Activated CD4-positive, CD25-positive, alpha-beta regulatory T cell (primary cell): Measurements from ENCODE around the gene NUP205.
"Not testable (repeated sequence)": the region's sequence is repeated elsewhere in the genome, so short reads cannot be mapped to it uniquely, and the experiment has no call there.

Experiments used
- DNase-seq, 4 experiments: peaks; one replicate each; lab custom pipeline; 2025; lab: John Stamatoyannopoulos, UW

Gene NUP205

DNA sequence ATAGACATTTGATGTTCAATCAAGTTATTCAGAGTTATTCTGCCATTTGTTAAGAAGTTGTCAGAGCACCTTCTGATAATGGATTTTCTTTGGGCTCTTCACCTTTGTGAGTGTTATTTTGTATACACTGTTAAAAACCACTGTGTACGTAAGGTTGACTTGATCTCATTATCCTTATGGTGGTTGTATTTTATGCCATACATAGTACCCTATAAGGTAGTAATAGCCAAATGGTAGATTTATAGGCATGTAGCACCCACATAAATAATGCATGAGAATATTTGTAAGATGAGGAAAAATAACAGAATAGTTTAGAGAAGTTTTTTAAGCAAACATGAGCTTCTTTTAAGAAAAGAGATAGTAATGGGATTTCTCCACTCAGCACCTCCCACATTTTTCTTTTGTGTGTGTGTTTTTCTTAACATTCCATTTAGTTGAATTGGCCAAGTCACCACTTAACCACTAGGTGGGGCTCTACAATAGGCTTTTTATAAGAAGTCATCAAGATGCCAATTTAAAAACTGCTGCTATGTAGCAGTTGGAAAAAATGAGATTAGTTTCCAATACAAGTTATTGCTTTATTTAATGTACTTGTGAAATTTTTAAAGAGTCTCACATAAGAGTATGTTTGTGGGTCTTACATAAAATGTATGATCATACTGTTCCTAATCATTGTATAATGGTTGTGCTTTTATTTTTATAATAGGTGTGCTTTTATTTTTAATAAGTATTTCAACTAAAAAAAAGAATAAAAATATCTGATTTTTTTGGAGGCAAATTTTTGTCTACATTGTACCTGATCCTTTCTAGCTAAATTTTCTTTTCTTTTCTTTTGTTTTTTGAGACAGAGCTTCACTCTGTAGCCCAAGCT, 63.5 kb downstream of the NUP205 start:
- DNase-seq = no peak

DNA sequence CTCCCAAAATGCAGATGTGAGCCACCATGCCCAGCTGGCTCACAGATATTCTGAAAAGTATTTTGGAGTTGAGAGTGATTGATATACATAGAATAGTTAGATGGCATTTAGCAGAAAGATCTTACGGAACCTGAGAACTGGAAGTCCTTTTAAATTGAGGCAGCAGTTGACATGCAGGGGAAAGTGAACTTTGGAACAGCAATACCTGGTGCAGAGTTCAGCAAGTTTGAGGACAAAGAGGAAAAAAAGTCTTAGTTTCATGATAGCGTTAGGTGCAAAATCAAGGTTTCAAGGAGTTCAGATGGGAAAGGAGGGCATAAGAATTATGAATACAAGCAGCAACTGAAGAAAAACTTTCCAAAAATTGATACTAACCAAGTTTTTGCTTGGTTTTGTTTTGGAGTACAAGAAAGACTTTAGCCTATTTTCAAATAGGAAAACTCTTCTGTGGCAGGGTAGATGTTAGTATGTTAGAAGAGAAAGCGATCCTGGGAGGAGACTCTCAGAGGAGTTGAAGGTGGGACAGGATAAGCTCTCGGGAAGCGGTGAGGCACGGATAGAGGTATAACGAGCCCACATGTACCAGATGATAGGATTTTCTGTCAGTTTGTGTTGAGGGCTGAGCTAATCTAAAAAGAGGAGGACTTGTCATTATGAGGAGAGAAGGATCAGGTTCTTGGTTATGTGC, 76.6 kb downstream of the NUP205 start:
- no peak for DNase-seq

DNA sequence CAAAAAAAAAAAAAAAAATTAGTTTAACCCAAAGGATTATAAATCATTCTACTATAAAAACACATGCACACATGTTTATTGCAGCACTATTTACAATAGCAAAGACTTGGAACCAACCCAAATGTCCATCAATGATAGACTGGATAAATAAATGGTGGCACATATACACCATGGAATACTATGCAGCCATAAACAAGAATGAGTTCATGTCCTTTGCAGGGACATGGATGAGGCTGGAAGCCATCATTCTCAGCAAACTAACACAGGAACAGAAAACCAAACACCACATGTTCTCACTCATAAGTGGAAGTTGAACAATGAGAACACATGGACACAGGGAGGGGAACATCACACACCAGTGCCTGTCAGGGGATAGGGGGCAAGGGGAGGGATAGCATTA, 82.0 kb downstream of the NUP205 start:
- DNase-seq = not testable (repeated sequence)

DNA sequence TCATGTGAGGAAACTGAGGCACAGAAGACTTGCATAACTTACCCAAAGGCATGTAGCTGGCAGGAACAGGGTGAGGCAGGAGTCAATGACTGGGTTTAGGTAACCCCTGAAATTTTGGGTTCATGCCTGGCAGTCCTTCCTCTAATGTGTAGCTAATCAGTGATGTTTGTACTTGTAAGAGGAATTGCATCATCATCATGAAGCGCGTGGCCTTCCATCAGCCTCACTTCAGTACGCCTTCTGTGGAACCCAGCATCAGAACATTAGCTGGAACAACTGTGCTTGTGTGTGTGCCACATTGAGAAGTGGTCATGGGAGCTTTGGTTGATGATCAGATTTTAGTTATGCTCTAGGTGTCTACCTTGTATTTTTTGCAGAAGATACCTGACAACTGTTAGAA, 86.4 kb downstream of the NUP205 start:
- no peak for DNase-seq

DNA sequence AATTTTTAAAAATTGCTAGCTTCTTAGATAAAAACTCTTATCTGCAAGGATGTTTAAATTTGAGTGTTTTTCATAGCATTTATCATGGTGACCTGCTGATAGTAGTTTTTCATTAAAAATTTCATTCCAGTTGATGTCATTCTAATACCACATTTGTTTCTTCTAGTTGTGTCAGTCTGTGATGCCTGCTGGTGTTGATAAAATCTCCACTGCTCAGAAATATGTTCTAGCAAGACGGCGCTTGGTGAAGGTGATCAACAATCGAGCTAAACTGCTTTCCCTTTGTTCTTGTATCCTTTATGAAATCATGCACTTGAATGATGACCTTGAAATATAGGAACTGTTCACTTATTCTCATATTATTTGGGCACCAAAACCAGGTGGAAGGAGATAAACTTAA, 87.0 kb downstream of the NUP205 start:
- DNase-seq = no peak

DNA sequence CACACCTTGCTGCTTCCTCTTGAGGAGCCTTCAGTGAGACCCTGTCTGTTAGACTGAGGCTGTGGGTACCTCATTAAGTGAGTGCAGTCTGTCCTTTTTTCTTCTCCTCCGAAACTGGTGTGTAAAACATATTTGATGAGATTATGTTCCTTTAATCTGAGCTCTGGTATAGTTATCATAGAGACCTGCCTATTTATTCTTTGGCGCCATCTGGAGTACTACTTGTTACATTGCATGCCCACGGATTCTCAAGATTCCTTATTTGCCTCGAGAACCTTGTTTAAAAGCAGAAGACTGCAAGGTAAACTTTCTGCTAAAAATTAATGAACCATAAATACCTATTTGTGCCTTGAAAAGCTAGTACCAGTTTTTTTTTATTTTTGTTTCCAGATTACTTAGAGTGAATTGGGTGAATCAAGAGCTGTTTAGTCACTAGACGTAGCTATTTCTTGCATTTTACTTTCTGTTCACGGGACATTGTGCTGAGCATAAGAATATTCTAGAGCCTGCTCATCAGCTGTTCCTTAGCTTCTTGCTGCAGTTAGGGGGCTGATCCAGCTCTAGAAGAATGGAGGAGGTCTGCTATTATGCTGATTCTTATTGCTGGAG, 87.7 kb downstream of the NUP205 start:
- no peak for DNase-seq

DNA sequence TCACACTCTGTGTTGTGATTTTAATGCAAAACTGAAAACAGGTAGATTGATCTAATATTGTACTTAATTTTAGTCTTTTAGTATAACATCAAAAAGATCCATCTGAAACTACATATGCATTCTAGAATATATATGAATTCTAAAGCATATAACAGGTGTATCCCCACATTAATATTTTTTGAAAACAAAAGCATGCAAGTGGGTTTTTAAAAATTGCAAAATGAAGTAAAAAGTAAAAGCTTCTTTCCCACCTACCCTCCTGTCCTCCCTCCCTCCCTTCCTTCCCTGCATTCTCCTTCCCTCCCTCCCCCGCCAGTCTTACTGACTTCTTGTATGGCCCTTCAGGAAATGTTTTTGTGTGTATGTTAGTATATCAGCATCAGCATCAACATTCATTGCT, 90.0 kb downstream of the NUP205 start:
- DNase-seq = no peak

DNA sequence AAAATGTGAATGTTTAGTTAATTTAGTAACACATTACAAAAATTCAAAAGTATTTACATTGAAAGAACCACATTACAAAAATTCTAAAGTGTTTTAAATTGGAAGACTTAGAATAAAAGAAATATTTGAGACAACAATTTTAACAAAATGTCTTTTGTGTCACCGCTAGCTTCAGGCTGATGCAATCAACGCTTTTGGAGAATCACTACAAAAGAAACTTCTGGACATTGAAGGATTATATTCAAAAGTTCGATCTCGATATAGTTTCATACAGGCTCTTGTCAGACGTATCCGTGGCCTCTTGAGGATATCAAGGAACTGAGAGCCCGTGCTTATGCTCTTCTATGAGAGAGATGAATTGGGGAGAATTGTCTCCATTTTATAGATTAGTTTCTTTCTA, 90.5 kb downstream of the NUP205 start:
- DNase-seq = no peak

DNA sequence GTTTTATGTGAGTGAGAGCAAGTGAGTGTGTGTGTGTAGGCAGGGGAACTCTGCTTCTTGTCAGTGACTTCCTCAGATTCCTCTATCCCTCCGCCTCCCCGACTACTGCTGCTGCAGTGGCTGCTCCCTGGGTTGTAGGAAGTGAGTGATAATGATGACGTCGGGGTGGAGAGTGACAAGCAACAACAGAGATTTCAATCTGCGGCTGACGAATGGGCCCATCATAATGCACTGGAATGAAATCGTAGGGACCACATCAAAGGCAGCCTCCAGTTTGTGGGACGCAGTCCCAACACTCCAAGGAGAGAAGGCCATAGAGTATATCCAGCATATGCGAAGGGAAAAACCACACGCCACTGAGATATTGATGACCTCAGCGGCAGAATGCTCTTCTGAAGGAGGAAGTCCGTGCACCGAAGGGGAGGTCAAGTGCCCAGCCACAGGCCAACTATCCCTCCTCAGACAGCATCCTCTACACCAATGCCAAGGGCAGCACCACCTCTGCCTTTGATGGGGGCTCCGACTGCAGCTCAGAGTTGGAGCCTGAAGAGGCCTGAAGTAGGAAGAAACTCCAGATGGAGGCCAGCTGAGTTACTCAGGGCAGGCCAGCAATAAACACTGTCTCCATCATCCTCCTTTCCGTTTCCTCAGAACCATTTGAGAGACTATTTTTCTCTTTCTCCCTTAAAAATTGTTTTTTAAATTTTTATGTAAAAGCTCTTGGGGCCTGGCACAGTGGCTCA, 93.3 kb downstream of the NUP205 start:
- no peak for DNase-seq

DNA sequence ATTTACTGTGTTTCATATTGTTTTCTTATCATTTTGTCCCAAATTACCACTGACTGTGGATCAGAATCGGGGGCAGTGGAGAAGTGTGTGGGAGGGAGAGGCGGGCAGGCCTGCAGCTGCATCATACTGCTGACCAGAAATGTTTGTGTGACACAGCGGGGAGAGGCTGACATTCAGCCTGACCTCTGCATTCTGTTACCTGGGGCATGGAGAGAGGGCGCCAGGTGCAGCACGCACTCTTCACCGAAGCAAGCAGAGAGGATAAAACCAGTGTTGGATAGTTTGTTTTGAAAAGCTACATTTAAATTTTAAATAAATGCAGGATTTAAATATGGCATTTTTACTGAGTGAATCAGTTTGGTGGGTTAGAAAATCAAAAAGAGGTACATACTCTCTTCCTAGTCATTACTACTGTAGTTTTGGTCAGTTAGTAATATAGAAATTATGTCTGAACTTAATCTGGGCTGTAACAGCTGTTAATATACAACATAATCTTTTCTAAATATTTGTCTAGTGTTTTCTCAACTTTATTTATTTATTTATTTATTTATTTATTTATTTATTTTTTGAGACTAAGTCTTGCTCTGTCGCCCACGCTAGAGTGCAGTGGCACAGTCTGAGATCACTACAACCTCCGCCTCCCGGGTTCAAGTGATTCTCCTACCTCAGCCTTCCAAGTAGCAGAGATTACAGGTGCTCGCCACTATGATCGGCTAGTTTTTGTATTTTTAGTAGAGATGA, 95.8 kb downstream of the NUP205 start:
- no peak for DNase-seq

DNA sequence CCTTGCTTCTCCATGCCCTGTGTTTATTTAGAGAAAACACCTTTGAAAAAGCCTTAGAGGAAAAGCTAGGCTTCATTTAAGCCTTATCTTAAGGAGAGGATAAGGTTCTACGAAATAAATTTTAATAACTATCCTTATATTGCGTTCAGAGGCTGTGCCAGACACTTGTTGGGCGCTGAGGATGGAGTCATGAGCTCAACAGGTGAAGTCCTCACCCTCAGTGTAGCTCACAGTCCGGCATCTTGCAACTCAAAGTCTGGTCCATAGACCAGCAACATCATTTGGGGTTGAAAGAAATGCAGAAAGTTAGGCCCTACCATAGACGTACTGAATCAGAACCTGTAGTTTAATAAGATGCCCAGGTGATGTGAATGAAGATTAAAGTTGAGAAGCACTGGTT, 100.8 kb downstream of the NUP205 start:
- no peak for DNase-seq

DNA sequence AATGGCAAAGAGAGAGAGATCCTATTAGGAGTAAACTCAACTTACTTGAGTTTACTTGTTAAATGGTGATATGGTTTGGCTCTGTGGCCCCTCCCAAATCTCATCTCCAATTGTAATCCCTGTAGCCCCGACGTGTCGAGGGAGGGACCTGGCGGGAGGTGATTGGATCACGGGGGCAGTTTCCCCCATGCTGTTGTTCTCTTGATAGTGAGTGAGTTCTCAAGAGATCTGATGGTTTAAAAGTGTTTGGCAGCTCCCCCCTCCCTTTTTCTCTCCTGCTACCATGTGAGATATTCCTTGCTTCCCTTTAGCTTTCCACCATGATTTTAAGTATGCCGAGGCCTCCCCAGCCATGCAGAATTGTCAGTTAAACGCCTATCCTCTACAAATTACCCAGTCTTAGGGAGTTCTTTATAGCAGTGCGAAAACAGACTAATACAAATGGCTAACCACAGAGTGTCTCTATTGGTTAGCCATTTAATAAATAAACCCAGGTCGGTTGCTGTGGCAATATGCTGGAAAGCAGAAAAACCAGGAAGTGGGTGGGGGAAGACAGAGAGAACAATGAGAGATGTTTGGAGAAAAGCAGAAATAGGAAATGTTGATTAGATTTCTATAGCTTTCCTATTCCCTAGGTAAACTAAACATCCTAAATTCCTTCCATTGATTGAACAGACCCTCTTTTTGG, 101.6 kb downstream of the NUP205 start:
- no peak for DNase-seq

DNA sequence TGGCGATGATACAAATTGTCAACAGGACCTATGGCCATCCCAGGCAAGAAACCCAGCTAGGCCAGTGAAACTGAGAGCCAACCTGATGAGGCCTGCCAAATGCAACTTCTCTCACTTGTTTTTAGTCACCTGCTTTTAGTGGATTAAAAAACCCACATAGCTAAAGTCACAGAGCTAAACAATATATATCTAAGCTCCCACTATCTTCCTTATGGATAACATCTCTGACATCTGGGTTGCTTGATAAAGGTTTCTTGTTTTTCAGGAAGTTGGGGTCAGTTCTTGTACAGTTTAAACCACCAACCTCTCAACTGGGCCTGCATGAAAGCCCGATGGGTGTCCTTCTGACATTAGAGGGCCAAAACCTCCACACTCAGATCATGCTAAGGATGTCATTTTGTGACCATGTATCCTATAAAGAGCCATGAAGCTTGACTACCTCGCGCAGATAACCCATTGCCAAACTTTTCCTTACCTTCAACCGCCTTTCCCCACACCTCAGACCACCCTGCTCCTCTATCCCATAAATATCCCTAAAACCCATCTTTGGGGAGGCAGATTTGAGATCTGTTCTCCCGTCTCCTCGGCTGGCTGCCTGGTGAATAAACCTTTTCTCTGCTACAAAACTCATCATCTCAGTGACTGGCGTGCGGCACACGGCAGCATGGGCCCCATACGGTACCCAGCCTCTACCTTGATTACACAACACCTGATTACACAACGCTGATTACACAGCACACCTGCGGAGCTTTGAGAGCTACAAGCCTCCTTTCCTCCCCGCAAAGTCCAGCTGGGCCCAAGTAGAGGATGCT, 103.8 kb downstream of the NUP205 start:
- no peak for DNase-seq

DNA sequence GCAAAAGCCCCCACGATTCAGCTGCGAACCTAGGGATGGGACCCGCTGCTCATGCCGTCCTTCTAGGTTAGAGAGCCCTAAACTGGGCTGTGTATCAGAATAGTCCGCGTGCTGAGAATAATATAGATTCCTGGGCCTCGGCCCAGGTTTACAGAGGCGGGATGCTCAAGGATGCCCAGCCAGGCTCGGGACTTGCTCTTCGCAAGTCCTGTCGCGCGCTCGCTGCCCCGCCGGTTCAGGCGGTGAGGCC, 104.3 kb downstream of the NUP205 start:
- DNase-seq = no peak

DNA sequence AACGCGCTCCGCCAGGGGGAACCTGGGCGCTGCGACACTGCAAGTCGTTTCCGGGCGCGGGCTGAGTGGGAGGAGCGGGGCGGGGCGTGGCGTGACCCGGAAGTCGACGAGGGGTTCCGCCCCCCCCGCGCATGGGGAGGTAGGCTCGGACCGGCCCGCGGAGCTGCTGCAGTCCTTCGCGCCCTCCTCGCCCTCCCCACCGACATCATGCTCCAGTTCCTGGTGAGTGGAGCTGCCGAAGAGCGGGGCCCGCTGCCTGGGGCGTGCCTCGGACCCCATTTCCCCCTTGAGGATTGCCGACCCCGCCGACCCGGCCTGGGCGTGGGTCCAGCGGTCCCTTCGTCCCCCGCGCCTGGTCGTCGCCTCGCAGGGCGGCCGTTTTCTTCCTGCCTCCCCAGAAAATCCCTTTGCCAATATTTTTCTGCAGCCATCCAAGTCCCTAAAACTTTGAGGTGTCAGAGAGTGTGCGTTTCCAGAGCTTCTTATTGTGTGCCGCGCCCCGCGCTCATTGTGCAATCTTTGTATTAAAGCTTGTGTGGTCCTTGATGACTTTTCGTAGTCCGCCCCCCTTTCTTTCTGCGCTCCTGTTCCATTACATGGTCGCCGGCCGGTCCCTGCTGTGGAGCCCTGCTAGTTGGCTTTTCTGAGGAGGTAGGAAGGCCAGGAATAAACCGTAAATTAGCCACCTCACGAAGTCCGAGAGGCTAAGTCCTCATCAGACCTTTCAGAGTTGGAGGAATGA, 104.8 kb downstream of the NUP205 start, which contains the start of gene STMP1:
STMP1 (plus strand) TSS at position 142 of the 742 bp plus-strand sequence.
- DNase-seq = peak; percentile 94 to 97 (median 95)

DNA sequence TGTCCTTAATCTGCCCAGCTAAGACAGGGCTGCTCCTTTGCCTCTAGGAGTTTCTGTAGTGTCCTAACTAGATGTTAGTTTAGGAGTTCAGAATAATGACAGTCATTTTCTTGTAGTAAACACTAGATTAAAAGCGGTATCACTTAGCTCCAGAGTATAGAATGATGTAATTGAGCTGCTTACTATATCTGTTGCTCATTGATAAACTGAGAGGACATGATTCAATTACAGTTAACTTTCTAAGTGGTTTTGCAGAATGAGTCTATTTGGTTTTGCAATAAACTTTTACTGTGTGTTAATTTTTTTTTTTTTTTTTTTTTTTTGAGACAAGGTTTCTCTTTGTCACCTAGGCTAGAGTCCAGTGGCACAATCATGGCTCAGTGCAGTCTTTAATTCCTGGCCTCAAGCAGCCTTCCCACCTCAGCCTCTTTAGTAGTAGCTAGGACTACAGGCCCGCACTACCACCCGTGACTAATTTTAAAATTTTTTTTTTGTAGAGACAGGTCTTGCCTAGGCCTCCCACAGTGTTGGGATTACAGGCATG, 106.4 kb downstream of the NUP205 start:
- DNase-seq = no peak

DNA sequence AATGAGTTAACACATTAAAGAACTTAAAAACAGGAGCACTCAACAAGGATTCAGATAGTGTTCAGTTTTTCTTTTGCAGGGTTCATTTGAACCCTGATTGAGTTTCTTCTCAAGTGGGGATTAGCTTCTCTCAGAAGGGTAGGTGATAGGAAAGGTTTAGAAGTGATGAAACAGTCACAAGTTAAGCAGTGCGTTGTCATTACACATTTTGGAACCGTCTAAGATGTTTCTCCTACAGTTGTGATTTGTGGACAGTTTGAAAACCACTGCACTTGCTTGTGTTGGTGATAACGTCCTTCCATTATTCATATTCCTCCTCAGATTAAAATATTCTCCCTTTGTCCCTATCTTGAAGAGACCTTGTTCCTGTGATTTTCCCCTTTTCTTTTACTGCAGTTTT, 107.3 kb downstream of the NUP205 start:
- no peak for DNase-seq

DNA sequence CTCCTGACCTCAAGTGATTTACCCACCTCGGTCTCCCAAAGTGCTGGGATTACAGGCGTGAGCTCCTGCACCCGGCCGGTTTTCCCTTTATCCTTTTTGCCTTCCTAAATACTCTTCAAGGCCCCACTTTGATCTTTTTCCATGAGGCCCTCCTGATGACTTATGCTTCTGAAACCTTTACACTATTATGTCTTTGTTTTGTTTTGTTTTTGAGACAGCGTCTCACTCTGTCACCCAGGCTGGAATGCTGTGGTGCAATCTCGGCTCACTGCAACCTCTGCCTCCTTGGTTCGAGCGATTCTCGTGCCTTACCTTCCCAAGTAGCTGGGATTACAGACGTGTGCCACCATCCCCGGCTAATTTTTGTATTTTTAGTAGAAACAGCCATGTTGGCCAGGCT, 108.4 kb downstream of the NUP205 start:
- DNase-seq = no peak

DNA sequence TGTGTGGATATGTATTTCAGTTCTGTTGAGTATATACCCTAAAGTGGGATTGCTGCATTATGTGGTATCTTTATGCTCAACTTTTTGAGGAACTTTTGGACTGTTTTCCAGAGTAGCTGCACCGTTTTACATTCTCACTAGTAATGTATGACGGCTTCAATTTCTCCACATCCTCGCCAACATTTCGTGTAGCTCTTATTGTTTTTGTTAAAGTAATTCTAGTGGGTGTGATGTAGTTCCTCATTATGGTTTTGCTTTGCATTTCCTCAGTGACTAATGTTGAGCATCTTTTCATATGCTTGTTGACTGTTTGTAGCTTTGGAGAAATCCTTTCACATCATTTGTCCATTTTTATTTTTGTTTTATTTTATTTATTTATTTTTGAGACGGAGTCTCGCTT, 109.1 kb downstream of the NUP205 start:
- DNase-seq = no peak
